Measurements from ENCODE around the gene P3H4. TPM values are rescaled to one million over a fixed set of nuclear protein-coding genes. Genes with fewer than 3 reads are reported as not detected.

P3H4 gene
- polyA plus RNA-seq, 3 donors from 2014 or later = 6.7 to 11.2 (median 9.8) TPM

GRCh38 chr17:41763327-41763726, 48.4 kb downstream of the P3H4 start:
- H3K4me3 Mint-ChIP-seq = no peak overlapping the region
- no peaks in the 10 kb centered on the region for H3K36me3 Mint-ChIP-seq
- no peak overlapping the region for H3K27ac Mint-ChIP-seq

GRCh38 chr17:41762841-41763240, 48.9 kb downstream of the P3H4 start:
- Mint-ChIP-seq H3K4me1 (no peaks in the 10 kb centered on the region), H3K4me3 (no peak overlapping the region), H3K27me3 (ENCODE audit: low read depth in 3 of 3) (peaks cover 0 to 10% (median 2%) of the 10 kb centered on the region in 3 donors), H3K9me3 (no peaks in the 10 kb centered on the region), H3K36me3 (no peaks in the 10 kb centered on the region), H3K27ac (no peak overlapping the region)
- DNase-seq = no peak

More at GRCh38 chr17:41763327-41763726, 48.4 kb downstream of the P3H4 start:
- H3K27me3 Mint-ChIP-seq (ENCODE audit: low read depth in 3 of 3) = peaks cover 0 to 10% (median 2%) of the 10 kb centered on the region in 3 donors
- no peaks in the 10 kb centered on the region for H3K4me1 Mint-ChIP-seq
- H3K9me3 Mint-ChIP-seq = no peaks in the 10 kb centered on the region
- DNase-seq = no peak

- H3K4me3 Mint-ChIP-seq = no peak overlapping the region
- H3K27ac Mint-ChIP-seq = no peak overlapping the region
- H3K27me3 Mint-ChIP-seq (ENCODE audit: low read depth in 3 of 3) = peaks cover 0 to 10% (median 2%) of the 10 kb centered on the region in 3 donors
- no peaks in the 10 kb centered on the region for H3K9me3 Mint-ChIP-seq
- H3K36me3 Mint-ChIP-seq = no peaks in the 10 kb centered on the region
- DNase-seq = no peak
- no peaks in the 10 kb centered on the region for H3K4me1 Mint-ChIP-seq
These were observed 49.4 kb downstream of the P3H4 start for GRCh38 chr17:41762391-41762790.

GRCh38 chr17:41760878-41761277, 50.9 kb downstream of the P3H4 start:
- H3K4me1 Mint-ChIP-seq = no peaks in the 10 kb centered on the region
- H3K36me3 Mint-ChIP-seq = no peaks in the 10 kb centered on the region
- peak overlapping the region in 1 of 6 donors; percentile 11 for H3K27ac Mint-ChIP-seq
- no peaks in the 10 kb centered on the region for H3K9me3 Mint-ChIP-seq
- DNase-seq = no peak
- H3K4me3 Mint-ChIP-seq = no peak overlapping the region
- peaks cover 0 to 10% (median 0%) of the 10 kb centered on the region in 3 donors for H3K27me3 Mint-ChIP-seq (ENCODE audit: low read depth in 3 of 3)

- no peak overlapping the region for H3K4me3 Mint-ChIP-seq
- DNase-seq = no peak
- H3K27ac Mint-ChIP-seq = no peak overlapping the region
- no peaks in the 10 kb centered on the region for H3K9me3 Mint-ChIP-seq
- H3K4me1 Mint-ChIP-seq = no peaks in the 10 kb centered on the region
- H3K36me3 Mint-ChIP-seq = no peaks in the 10 kb centered on the region
- H3K27me3 Mint-ChIP-seq (ENCODE audit: low read depth in 3 of 3) = peaks cover 0 to 10% (median 0%) of the 10 kb centered on the region in 3 donors
These were observed 53.1 kb downstream of the P3H4 start for GRCh38 chr17:41758601-41759000.

GRCh38 chr17:41754066-41754465, 57.7 kb downstream of the P3H4 start:
- H3K4me1 Mint-ChIP-seq = no peaks in the 10 kb centered on the region
- H3K36me3 Mint-ChIP-seq = no peaks in the 10 kb centered on the region
- no peak overlapping the region for H3K4me3 Mint-ChIP-seq
- H3K27me3 Mint-ChIP-seq (ENCODE audit: low read depth in 3 of 3) = peaks cover 0 to 4% (median 1%) of the 10 kb centered on the region in 3 donors
- H3K9me3 Mint-ChIP-seq = no peaks in the 10 kb centered on the region
- DNase-seq = no peak
- H3K27ac Mint-ChIP-seq = no peak overlapping the region

Other genes starting within 250 kb of the P3H4 start
- not detected for gene KRT9, start 239.9 kb downstream of the P3H4 start, polyA plus RNA-seq
- not detected for gene KRT14, start 225.1 kb downstream of the P3H4 start, polyA plus RNA-seq
- gene KRT16, start 199.2 kb downstream of the P3H4 start, polyA plus RNA-seq = not detected
- not detected for gene KRT17, start 187.4 kb downstream of the P3H4 start, polyA plus RNA-seq
- gene EIF1, start 123.1 kb downstream of the P3H4 start, polyA plus RNA-seq = 1,000 to 10,000 TPM in 1 of 3 donors, 100 to 1,000 TPM in 2; 639 to 1,260 (median 915) TPM
- not detected for gene GAST, start 99.6 kb downstream of the P3H4 start, polyA plus RNA-seq
- not detected for gene HAP1, start 77.3 kb downstream of the P3H4 start, polyA plus RNA-seq
- under 1 TPM in 2 of 3 donors, not detected in 1; 0.61 to 0.76 TPM for gene JUP, start 25.2 kb downstream of the P3H4 start, polyA plus RNA-seq
- under 1 TPM in 2 of 3 donors, not detected in 1; 0.43 to 0.71 TPM for gene FKBP10, start 1.1 kb upstream of the P3H4 start, polyA plus RNA-seq
- 10 to 100 TPM in 2 of 3 donors, 1 to 10 TPM in 1; 6.4 to 24.6 (median 13.7) TPM for gene NT5C3B, start 24.3 kb upstream of the P3H4 start, polyA plus RNA-seq
- under 1 TPM in 1 of 3 donors, not detected in 2; 0.15 TPM for gene KLHL10, start 25.9 kb upstream of the P3H4 start, polyA plus RNA-seq
- gene KLHL11, start 53.5 kb upstream of the P3H4 start, polyA plus RNA-seq = 1 to 10 TPM; 5.9 to 6.4 (median 5.9) TPM
- 10 to 100 TPM; 46.9 to 99.2 (median 49.3) TPM for gene ACLY, start 107.0 kb upstream of the P3H4 start, polyA plus RNA-seq
- under 1 TPM in 2 of 3 donors, not detected in 1; 0.15 to 0.38 TPM for gene ODAD4, start 118.7 kb upstream of the P3H4 start, polyA plus RNA-seq
- 10 to 100 TPM; 22.8 to 56.3 (median 44.1) TPM for gene CNP, start 154.8 kb upstream of the P3H4 start, polyA plus RNA-seq
- gene DNAJC7, start 205.5 kb upstream of the P3H4 start, polyA plus RNA-seq = 10 to 100 TPM; 54.1 to 94.0 (median 55.8) TPM
- 10 to 100 TPM; 21.5 to 33.6 (median 32.6) TPM for gene NKIRAS2, start 208.1 kb upstream of the P3H4 start, polyA plus RNA-seq
- gene C17orf113, start 238.7 kb upstream of the P3H4 start, polyA plus RNA-seq = under 1 TPM in 2 of 3 donors, not detected in 1; 0.19 to 0.21 TPM